SK-N-SH treated with all-trans-retinoic acid at 6 μM for 48 hours (cell line): ENCODE measurements around the gene ACOX1.

ENCODE experiments used
- ATAC-seq: fragments of 200-7000 bp; cut with Tn5 transposase; 3 replicates; pipeline ENCODE4 v1.9.1; 2020; ENCODE audit warnings: mild to moderate bottlenecking, moderate library complexity
- ARNTL ChIP-seq: fragments of 450-650 bp; formaldehyde crosslinking; IDR thresholded peaks from 2 replicates; pipeline ENCODE4 v1.5.0; 2020; ENCODE audit warnings: low read depth, mild to moderate bottlenecking, moderate library complexity, borderline replicate concordance
- BACH2 ChIP-seq: fragments of 250-450 bp; sonication (Bioruptor Pico); IDR thresholded peaks from 2 replicates; pipeline ENCODE4 v1.9.0; 2021; ENCODE audit warnings: mild to moderate bottlenecking, borderline replicate concordance
- CSDC2 ChIP-seq: fragments of 250-450 bp; sonication (Bioruptor Pico); IDR thresholded peaks from 2 replicates; pipeline ENCODE4 v1.5.0; 2020; ENCODE audit warnings: mild to moderate bottlenecking, moderate library complexity
- CSRNP3 ChIP-seq: fragments of 250-450 bp; sonication (Bioruptor Pico); IDR thresholded peaks from 2 replicates; pipeline ENCODE4 v1.5.1; 2021; ENCODE audit warnings: mild to moderate bottlenecking, moderate library complexity
- ESRRG ChIP-seq: fragments of 250-450 bp; sonication (Bioruptor Pico); IDR thresholded peaks from 2 replicates; pipeline ENCODE4 v1.6.1; 2021; ENCODE audit warnings: mild to moderate bottlenecking
- GLIS3 ChIP-seq: fragments of 250-450 bp; sonication (Bioruptor Pico); IDR thresholded peaks from 2 replicates; pipeline ENCODE4 v1.5.0; 2020; ENCODE audit warnings: mild to moderate bottlenecking, moderate library complexity
- PPARA ChIP-seq: fragments of 250-450 bp; sonication (Bioruptor Pico); IDR thresholded peaks from 2 replicates; pipeline ENCODE4 v1.5.0; 2020; ENCODE audit warnings: mild to moderate bottlenecking, borderline replicate concordance
- RARB ChIP-seq: fragments of 250-450 bp; sonication (Bioruptor Pico); IDR thresholded peaks from 2 replicates; pipeline ENCODE4 v1.8.0; 2021; ENCODE audit warnings: mild to moderate bottlenecking, moderate library complexity
- SNAI2 ChIP-seq: fragments of 250-450 bp; sonication (Bioruptor Pico); IDR thresholded peaks from 2 replicates; pipeline ENCODE4 v1.5.0; 2020; ENCODE audit warnings: mild to moderate bottlenecking, moderate library complexity
- TOX ChIP-seq: fragments of 250-450 bp; sonication (Bioruptor Pico); IDR thresholded peaks from 2 replicates; pipeline ENCODE4 v1.8.0; 2021; ENCODE audit warnings: mild to moderate bottlenecking, moderate library complexity, borderline replicate concordance
- ZC3H10 ChIP-seq: fragments of 250-450 bp; sonication (Bioruptor Pico); IDR thresholded peaks from 2 replicates; pipeline ENCODE4 v1.5.1; 2021; ENCODE audit warnings: mild to moderate bottlenecking, moderate library complexity
- ZFP3 ChIP-seq: fragments of 250-450 bp; sonication (Bioruptor Pico); IDR thresholded peaks from 2 replicates; pipeline ENCODE4 v1.5.0; 2020; ENCODE audit warnings: mild to moderate bottlenecking, moderate library complexity
- ZFP30 ChIP-seq: fragments of 450-650 bp; formaldehyde crosslinking; IDR thresholded peaks from 2 replicates; pipeline ENCODE4 v1.5.0; 2022; ENCODE audit warnings: mild to moderate bottlenecking, moderate library complexity
- ZNF565 ChIP-seq: fragments of 450-650 bp; formaldehyde crosslinking; conservative IDR thresholded peaks from 2 replicates; pipeline ENCODE4 v1.5.0; 2020; ENCODE audit warnings: low read depth, mild to moderate bottlenecking, moderate library complexity
- ZNF70 ChIP-seq: fragments of 450-650 bp; formaldehyde crosslinking; IDR thresholded peaks from 2 replicates; pipeline ENCODE4 v1.5.0; 2020; ENCODE audit warnings: mild to moderate bottlenecking, moderate library complexity
- ZNF8 ChIP-seq: fragments of 450-650 bp; formaldehyde crosslinking; IDR thresholded peaks from 2 replicates; pipeline ENCODE4 v1.5.0; 2020; ENCODE audit warnings: mild to moderate bottlenecking, moderate library complexity
- TF ChIP-seq, protein P1 (sequence below): fragments of 250-450 bp; sonication (Bioruptor Pico); IDR thresholded peaks from 2 replicates; pipeline ENCODE4 v1.8.0; 2020; ENCODE audit warnings: mild to moderate bottlenecking, moderate library complexity, borderline replicate concordance
- TF ChIP-seq, protein P2 (sequence below): fragments of 250-450 bp; sonication (Bioruptor Pico); IDR thresholded peaks from 2 replicates; pipeline ENCODE4 v1.8.0; 2021; ENCODE audit warnings: low read depth, mild to moderate bottlenecking, moderate library complexity, borderline replicate concordance
- TF ChIP-seq, protein P3 (sequence below): fragments of 250-450 bp; sonication (Bioruptor Pico); IDR thresholded peaks from 2 replicates; pipeline ENCODE4 v1.5.1; 2020; ENCODE audit warnings: low read depth, mild to moderate bottlenecking, moderate library complexity

Gene ACOX1

GRCh38 chr17:75898065-75898464, 80.9 kb downstream of the ACOX1 start (continued):
- TF ChIP-seq, protein P1, sequence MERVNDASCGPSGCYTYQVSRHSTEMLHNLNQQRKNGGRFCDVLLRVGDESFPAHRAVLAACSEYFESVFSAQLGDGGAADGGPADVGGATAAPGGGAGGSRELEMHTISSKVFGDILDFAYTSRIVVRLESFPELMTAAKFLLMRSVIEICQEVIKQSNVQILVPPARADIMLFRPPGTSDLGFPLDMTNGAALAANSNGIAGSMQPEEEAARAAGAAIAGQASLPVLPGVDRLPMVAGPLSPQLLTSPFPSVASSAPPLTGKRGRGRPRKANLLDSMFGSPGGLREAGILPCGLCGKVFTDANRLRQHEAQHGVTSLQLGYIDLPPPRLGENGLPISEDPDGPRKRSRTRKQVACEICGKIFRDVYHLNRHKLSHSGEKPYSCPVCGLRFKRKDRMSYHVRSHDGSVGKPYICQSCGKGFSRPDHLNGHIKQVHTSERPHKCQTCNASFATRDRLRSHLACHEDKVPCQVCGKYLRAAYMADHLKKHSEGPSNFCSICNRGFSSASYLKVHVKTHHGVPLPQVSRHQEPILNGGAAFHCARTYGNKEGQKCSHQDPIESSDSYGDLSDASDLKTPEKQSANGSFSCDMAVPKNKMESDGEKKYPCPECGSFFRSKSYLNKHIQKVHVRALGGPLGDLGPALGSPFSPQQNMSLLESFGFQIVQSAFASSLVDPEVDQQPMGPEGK (CRISPR knock-in tag) = no peak
- no peak for TF ChIP-seq BACH2 (CRISPR knock-in tag)
- TF ChIP-seq SNAI2 (CRISPR knock-in tag) = no peak
- no peak for TF ChIP-seq ZFP3 (CRISPR knock-in tag)
- no peak for TF ChIP-seq CSRNP3
- TF ChIP-seq, protein P2, sequence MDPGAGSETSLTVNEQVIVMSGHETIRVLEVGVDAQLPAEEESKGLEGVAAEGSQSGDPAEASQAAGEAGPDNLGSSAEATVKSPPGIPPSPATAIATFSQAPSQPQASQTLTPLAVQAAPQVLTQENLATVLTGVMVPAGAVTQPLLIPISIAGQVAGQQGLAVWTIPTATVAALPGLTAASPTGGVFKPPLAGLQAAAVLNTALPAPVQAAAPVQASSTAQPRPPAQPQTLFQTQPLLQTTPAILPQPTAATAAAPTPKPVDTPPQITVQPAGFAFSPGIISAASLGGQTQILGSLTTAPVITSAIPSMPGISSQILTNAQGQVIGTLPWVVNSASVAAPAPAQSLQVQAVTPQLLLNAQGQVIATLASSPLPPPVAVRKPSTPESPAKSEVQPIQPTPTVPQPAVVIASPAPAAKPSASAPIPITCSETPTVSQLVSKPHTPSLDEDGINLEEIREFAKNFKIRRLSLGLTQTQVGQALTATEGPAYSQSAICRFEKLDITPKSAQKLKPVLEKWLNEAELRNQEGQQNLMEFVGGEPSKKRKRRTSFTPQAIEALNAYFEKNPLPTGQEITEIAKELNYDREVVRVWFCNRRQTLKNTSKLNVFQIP (CRISPR knock-in tag) = no peak
- TF ChIP-seq CSDC2 = no peak
- no peak for TF ChIP-seq GLIS3 (CRISPR knock-in tag)
- TF ChIP-seq ZC3H10 (CRISPR knock-in tag) = no peak

- no peak for ATAC-seq
- TF ChIP-seq CSDC2 (no peak), GLIS3 (CRISPR knock-in tag) (no peak), ARNTL (CRISPR knock-in tag) (no peak), BACH2 (CRISPR knock-in tag) (no peak)
- TF ChIP-seq, protein P3, sequence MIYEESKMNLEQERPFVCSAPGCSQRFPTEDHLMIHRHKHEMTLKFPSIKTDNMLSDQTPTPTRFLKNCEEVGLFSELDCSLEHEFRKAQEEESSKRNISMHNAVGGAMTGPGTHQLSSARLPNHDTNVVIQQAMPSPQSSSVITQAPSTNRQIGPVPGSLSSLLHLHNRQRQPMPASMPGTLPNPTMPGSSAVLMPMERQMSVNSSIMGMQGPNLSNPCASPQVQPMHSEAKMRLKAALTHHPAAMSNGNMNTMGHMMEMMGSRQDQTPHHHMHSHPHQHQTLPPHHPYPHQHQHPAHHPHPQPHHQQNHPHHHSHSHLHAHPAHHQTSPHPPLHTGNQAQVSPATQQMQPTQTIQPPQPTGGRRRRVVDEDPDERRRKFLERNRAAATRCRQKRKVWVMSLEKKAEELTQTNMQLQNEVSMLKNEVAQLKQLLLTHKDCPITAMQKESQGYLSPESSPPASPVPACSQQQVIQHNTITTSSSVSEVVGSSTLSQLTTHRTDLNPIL (CRISPR knock-in tag) = no peak
Observed at GRCh38 chr17:75897160-75898019, 81.6 kb downstream of the ACOX1 start.

GRCh38 chr17:75896415-75897159, 82.4 kb downstream of the ACOX1 start, which contains the start of gene TRIM65:
TSS of gene TRIM65 (minus strand) at chr17:75896951. CDS start at chr17:75896937, 14 bp downstream.
- TF ChIP-seq GLIS3 (CRISPR knock-in tag) (no peak), SNAI2 (CRISPR knock-in tag) (no peak; the same call in 1 of the 2 replicates), RARB (CRISPR knock-in tag) (no peak), PPARA (CRISPR knock-in tag) (no peak), ZNF565 (CRISPR knock-in tag) (no peak)
- peak; percentile 77 for ATAC-seq

DNA sequence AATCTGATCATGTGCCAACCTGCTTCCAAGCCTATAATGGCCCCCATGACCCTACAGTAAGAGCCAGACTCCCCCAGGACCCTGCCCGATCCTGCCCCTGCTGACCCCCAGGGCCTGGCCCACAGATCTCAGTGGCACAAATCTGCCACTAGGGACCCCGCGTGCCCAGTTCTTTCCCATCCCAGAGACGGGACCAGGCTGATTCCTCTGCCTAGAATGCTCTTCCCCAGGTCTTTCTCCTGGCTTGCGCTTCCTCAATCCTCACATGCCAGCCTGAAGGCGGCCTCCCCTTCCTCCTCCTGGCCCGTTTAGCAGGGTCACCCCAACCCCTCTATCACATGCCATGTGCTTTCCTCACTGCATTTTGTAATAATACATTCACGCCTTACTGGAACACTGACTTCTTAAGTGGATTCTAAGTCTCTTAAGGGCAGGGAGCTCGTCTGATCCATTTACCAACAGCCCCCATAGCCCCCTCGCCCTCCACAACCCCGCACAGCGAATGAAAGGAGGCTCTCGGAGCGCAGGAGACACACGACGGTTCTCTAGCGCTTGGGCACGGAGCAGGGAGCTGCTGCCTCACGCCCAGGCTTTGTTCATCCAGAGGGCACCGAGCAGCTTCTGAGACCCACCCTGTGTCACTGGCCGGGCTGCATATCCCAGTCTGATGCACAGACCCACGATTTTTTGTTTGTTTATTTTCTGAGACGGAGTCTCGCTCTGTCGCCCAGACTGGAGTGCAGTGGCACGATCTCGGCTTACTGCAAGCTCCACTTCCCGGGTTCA, 83.4 kb downstream of the ACOX1 start:
- peak; percentile 23; the same call in 2 of the 3 replicates for ATAC-seq
- no peak for TF ChIP-seq ZFP30
- TF ChIP-seq RARB (CRISPR knock-in tag) = no peak
- TF ChIP-seq ESRRG (CRISPR knock-in tag) = no peak
- no peak for TF ChIP-seq TOX (CRISPR knock-in tag)
- TF ChIP-seq, protein P3 (CRISPR knock-in tag) = no peak
- no peak for TF ChIP-seq GLIS3 (CRISPR knock-in tag)
- no peak for TF ChIP-seq BACH2 (CRISPR knock-in tag)
- no peak for TF ChIP-seq ZNF565 (CRISPR knock-in tag)
- no peak for TF ChIP-seq ZFP3 (CRISPR knock-in tag)
- TF ChIP-seq PPARA (CRISPR knock-in tag) = no peak
- TF ChIP-seq, protein P1 (CRISPR knock-in tag) = no peak
- TF ChIP-seq ARNTL (CRISPR knock-in tag) = no peak
- TF ChIP-seq ZNF70 (CRISPR knock-in tag) = no peak
- no peak for TF ChIP-seq ZNF8 (CRISPR knock-in tag)
